Stimulated activated CD8-positive, alpha-beta memory T cell treated with anti-CD3 and anti-CD28 coated beads, Interleukin-12 subunit alpha, Interleukin-12 subunit beta, amount 100 ng/mL, for 4 hours (primary cell): Measurements from ENCODE around the gene PLEKHA5.
A peak's percentile ranks its signal among the peaks of the same experiment; 100 is the strongest.
"Not testable (repeated sequence)": the region's sequence is repeated elsewhere in the genome, so short reads cannot be mapped to it uniquely, and the experiment has no call there.

Source experiments
- DNase-seq: peaks from one replicate; pipeline ENCODE4 v3.0.0-alpha.2; 2020; ENCODE audit warnings: low read depth

The PLEKHA5 gene, protein sequence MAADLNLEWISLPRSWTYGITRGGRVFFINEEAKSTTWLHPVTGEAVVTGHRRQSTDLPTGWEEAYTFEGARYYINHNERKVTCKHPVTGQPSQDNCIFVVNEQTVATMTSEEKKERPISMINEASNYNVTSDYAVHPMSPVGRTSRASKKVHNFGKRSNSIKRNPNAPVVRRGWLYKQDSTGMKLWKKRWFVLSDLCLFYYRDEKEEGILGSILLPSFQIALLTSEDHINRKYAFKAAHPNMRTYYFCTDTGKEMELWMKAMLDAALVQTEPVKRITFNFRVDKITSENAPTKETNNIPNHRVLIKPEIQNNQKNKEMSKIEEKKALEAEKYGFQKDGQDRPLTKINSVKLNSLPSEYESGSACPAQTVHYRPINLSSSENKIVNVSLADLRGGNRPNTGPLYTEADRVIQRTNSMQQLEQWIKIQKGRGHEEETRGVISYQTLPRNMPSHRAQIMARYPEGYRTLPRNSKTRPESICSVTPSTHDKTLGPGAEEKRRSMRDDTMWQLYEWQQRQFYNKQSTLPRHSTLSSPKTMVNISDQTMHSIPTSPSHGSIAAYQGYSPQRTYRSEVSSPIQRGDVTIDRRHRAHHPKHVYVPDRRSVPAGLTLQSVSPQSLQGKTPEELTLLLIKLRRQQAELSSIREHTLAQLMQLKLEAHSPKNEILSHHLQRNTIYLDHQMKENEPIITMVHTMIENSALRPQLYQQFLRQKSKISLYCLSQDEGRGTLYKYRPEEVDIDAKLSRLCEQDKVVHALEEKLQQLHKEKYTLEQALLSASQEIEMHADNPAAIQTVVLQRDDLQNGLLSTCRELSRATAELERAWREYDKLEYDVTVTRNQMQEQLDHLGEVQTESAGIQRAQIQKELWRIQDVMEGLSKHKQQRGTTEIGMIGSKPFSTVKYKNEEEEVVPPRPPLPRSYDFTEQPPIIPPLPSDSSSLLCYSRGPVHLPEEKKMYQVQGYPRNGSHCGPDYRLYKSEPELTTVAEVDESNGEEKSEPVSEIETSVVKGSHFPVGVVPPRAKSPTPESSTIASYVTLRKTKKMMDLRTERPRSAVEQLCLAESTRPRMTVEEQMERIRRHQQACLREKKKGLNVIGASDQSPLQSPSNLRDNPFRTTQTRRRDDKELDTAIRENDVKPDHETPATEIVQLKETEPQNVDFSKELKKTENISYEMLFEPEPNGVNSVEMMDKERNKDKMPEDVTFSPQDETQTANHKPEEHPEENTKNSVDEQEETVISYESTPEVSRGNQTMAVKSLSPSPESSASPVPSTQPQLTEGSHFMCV

DNA sequence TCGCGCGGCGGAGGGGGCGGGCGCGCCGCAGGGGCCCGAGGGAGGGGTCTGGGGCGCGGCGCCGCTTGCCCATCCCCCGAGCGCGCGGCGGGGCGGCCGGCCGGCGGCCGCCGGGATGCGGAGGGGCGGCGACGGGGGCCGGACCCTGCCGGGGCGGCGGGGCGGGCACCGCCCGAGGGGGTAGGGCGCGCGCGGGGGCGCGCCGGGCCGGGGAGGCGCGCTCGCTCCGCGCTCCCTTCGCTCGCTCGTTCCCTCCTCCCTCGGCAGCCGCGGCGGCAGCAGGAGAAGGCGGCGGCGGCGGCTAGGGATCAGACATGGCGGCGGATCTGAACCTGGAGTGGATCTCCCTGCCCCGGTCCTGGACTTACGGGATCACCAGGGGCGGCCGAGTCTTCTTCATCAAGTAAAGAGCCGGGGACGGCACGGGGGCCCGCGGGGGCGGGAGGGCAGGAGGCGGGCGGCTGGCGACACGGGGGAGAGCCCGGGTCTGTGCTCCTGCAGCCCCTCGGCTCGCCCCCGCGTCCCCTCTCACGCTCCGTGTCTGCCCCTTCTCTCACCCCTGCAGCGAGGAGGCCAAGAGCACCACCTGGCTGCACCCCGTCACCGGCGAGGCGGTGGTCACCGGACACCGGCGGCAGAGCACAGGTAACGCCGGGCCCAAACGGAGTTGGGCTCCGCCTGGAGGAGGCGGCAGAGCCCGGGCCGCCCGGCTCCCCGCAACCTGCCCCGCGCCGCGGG is at the start of gene PLEKHA5:
Gene PLEKHA5 (plus strand): TSS at position 248 of the 738 bp plus-strand sequence. CDS start 67 bp downstream, at position 315.
- DNase-seq, result peak; percentile 25

DNA sequence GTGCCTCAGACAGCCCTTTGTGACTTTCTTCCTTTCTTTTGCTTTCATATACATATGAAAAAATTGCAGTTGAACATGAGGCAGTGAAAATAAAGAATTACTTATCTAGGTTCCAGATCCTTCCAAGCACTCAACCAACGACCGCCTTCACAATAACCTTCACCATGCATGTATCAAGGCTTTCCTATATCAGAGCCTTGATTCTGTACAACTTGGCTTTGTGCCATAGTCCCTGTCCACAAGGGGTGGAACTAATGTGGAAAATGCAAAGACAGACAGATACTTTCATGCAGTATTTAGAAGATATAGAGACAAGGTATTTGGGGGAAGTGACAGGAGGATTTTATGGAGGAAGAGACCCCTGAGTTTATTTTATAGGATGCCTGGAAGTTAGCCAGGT is 48.6 kb upstream of the PLEKHA5 start:
- no peak for DNase-seq

- DNase-seq, result no peak
Observed at GRCh38 chr12:19082365-19082911, 47.1 kb upstream of the PLEKHA5 start.

DNA sequence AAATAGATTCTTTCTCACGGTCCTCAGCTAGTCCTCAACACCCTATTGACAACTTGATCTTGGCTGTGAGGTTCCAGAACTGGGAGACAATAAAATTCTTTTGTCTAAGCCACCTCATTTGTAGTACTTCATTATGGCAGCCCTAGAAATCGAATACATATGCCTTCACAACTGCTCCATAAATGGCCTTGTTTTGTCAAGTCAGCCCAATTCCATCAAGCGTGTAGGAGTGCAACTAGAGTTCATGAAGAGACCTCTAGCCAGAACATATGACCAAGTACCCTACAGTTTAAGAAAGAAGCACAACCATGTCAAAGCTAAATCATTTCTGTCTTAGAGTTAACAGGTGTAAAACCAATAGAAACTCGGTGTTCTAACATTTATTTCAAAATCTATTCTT is 45.0 kb upstream of the PLEKHA5 start:
- DNase-seq, result no peak

DNA sequence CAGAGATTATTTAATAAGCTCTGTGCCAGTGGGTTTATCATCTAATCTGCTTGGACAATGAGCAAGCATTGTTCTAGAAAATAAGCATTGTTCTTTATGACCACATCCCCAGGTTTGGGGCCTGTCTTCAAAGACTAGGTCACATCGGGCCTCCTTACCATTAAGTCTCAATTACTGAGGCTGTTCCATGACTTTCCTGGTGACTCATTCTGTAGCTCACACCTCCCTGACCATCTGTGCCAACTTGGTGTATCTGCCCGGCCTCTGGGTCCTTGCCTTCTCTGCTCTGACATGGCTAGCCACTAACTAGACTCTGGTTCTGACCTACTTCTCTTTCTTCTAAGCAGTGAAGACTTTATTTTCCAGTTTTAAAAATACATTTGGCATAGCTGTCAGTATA is 44.4 kb upstream of the PLEKHA5 start:
- no peak for DNase-seq

DNA sequence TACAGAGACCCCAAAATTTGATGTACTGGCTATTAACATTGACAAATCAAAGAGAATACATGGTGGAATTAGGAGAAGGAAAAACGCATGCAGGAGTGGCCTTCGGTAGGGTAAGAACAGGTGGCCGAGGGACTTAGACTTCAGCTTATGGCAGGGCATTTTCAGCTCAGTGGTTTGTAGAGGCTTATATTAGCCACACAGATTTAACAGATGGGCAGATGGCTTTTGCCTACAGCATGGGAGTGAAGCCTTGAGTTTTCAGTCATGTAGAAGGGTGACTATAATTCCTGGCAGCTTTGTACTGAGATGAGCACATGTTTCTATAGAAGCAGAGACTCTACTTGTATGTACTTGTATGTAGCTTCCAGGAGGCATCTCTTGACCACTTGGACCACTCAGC is 40.9 kb upstream of the PLEKHA5 start:
- DNase-seq, result no peak

DNA sequence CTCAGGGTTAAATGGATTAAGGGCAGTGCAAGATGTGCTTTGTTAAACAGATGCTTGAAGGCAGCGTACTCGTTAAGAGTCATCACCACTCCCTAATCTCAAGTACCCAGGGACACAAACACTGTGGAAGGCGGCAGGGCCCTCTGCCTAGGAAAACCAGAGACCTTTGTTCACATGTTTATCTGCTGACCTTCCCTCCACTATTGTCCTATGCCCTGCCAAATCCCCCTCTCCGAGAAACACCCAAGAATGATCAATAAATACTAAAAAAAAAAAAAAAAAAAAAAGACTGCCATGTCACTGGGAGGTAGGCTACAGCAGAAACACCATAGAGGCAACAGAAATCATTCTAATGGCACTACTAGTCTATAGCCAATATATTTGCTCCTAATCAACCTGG is 37.1 kb upstream of the PLEKHA5 start:
- not testable (repeated sequence) for DNase-seq

GRCh38 chr12:19093218-19093617 is 36.3 kb upstream of the PLEKHA5 start:
- no peak for DNase-seq

GRCh38 chr12:19095331-19095730 is 34.2 kb upstream of the PLEKHA5 start:
- no peak for DNase-seq

DNA sequence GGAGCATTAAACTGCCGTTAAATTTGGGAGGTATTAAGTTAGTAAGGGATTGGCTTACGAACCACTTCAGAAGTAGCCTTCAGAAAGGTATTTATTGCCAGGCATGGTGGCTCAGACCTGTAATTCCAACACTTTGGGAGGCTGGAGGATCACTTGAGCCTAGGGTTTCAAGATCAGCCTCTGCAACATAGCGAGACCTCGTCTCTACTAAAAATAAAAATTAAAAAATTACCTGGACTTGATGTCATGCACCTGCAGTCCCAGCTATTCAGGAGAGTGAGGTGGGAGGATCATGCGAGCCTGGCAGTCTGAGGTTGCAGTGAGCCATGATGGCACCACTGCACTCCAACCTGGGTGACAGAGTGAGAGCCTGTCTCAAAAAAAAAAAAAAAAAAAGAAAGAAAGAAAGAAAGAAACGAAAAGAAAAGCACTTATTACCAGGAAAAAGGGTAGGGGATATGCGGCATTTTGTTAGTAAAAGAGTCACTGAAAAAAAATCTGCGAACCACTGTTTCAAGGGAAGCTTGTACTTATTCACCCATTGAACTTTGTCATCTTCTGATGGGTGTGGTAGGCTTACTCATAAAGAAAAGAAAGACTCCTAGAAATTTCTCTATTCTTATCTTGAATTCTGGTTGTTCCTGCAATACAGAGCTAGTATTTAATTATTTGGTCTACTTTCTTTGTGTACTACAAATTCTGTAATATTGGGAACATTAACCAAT is 33.6 kb upstream of the PLEKHA5 start:
- DNase-seq, result no peak

DNA sequence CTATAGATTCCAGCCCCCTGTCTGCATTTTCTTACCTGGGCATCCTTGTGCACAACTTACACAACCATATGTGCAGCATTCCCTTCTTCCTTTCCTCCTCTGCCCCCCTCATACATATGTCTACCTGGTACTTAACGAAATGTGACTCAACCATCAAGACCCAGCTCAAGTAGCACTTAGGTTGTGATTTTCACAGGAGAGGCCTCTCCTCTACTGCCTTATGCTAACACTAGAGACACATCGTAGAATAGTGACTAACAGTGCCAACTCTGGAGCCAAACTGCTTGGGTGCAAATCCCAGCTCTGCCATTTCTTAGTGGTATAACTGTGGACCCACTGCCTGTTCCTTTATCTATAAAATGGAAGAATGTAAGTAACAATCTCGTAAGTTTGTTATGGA is 24.1 kb upstream of the PLEKHA5 start:
- no peak for DNase-seq

GRCh38 chr12:19107750-19108149 is 21.8 kb upstream of the PLEKHA5 start:
- DNase-seq, result no peak

GRCh38 chr12:19110221-19110940 is 19.2 kb upstream of the PLEKHA5 start:
- DNase-seq, result no peak

DNA sequence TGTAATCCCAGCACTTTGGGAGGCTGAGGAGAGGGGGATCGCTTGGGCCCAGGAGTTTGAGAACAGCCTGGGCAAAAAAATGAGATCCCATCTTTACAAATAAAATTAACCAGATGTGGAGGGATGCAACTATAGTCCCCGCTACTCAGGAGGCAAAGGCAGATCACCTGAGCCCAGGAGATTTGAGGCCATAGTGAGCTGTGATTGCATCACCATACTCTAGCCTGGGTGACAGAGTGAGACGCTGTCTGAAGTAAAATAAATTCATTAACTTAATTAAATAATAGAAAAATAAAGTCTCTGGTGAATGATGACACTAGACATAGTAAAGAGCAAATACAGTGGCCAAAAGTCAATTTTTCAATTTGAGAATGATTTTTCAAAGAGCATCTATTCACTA is 16.1 kb upstream of the PLEKHA5 start:
- DNase-seq, result no peak

DNA sequence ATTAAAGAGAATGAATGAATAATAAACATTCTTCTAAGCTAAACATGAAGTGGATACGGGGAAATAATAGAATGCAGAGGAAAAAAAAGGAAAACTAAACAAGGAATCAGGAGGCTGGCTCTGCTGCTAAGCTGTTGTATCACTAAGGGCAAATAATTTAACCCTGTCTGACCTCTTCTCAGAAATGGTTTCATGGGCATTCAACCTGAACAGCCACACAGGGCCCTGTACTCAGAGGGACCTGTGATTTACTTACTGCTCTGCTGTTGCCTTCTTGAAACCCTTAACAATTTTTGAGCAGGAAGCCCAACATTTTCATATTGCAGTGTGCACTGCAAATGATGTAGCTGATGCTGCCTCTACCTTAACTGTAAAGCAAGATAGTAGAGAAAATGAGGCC is 14.2 kb upstream of the PLEKHA5 start:
- no peak for DNase-seq

GRCh38 chr12:19119440-19119839 is 10.1 kb upstream of the PLEKHA5 start:
- DNase-seq, result no peak

DNA sequence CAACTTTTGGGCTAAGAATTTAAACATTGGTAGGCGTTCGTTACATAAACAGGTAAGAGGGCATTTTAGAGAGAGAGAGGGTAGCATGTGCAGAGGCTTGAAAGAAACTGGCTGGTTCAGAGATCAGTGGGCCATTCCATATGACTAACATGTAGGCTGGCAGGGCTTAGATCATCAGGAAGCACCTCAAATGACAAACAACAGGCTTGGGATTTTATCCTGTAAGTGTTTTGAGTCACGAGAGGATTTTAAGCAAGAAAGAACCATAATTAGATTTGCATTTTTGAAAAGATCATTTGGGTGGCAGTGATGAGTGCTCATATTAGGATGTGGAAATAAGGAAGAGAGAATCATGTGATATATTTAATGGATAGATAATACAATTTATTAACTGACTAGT is 8.7 kb upstream of the PLEKHA5 start:
- DNase-seq, result no peak

DNA sequence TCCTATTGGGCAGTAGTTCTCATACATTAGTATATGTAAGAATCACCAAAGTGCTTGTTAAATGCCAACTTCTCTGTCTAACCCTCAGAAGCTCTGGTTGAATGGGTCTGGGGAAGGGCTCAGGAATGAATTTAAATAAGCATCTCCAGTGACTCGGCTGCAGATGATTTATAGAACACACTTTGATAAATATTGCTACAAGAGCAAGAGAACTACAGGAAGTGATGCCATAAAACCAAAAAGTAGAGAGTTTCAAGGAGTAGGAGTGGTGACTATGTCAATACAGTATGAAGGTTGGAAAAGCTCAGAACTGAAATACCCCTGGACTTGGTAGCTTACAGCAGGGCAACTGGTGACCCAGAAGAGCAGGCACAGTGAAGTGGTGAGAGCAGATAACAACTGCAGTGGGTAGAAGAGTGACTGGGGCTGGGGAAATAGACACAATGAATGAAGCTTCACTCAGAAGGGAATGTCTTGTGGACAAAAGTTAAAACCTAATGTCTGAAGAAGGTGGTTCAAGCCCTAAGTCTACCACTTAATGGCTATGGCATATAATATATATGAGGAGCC is 8.0 kb upstream of the PLEKHA5 start:
- DNase-seq, result no peak

DNA sequence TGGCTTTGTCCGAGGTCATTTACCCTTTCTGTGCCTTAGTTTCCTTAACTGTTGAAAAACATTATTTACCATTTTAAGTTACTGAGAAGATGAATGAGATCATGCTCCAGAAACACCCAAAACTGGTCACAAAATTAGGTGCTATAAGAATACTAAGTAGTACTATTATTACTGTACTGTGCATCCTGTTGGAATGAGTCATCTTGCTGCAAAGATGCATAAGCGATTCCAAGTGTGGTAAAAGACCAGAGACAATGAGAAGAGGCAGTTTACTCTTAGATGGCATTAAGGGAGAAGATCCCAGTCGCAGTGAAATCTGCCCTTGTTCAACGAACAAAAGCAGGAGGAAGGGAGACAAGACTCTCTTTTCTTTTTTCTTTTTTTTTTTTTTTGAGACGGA is 4.2 kb upstream of the PLEKHA5 start:
- no peak for DNase-seq

DNA sequence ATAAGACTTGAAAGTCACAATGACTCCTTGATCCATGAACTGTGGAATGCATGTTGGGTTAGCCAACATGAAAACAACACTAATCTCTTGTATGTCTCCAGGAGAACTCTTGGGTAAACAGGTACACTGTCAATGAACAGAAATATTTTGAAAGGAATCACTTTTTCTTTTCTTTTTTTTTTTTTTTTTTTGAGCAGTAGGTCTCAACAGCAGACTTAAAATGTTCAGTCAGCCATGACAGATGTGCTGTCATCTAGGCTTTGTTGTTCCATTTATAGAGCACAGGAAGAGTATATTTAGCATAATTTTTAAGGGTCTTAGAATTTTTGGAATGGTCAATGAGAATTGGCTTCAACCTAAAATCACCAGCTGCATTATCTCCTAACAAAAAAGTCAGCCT is 2.3 kb upstream of the PLEKHA5 start:
- DNase-seq, result no peak
